GM12878 (cell line): Measurements from ENCODE around the gene EPGN.

Experiments
- ATF2 ChIP-seq: IDR thresholded peaks from 2 replicates; pipeline ENCODE4 v1.6.1; 2012; ENCODE audit warnings: low read length, inconsistent platforms
- ATF3 ChIP-seq: IDR thresholded peaks from 2 replicates; pipeline ENCODE4 v1.6.1; 2011; ENCODE audit warnings: low read depth, mild to moderate bottlenecking, low read length, moderate library complexity, borderline replicate concordance; ENCODE audit errors: extremely low read depth
- CHD2 ChIP-seq: IDR thresholded peaks from 2 replicates; pipeline ENCODE4 v1.6.1; 2011; ENCODE audit warnings: low read depth, low read length, improper control_type of control experiment, borderline replicate concordance
- CREM ChIP-seq: IDR thresholded peaks from 2 replicates; pipeline ENCODE4 v1.6.1; 2014; ENCODE audit warnings: antibody characterized with exemption, low read depth
- CTCF ChIP-seq, 3 experiments: IDR thresholded peaks in 2 of 3; conservative IDR thresholded peaks in 1 of 3; 2 replicates each; pipeline ENCODE4 v1.5.1; 2011; ENCODE audit warnings: low read depth in 3 of 3, low read length in 3 of 3, mild to moderate bottlenecking in 3 of 3, control low read depth in 2 of 3, moderate library complexity in 2 of 3, inconsistent platforms in 1 of 3, mixed read lengths in 1 of 3; ENCODE audit not compliant: control insufficient read depth in 2 of 3, insufficient read depth in 1 of 3; ENCODE audit errors: extremely low read depth in 1 of 3
- EP300 ChIP-seq, 2 experiments: fragments of 150-350 bp in 1 of 2; IDR thresholded peaks; 2 replicates each; pipeline ENCODE4 v1.6.1; 2011 to 2012; ENCODE audit warnings: low read depth in 2 of 2, low read length in 2 of 2, borderline replicate concordance in 1 of 2, improper control_type of control experiment in 1 of 2, inconsistent platforms in 1 of 2; ENCODE audit not compliant: control insufficient read depth in 1 of 2
- FOXM1 ChIP-seq: IDR thresholded peaks from 2 replicates; pipeline ENCODE4 v1.6.1; 2012; ENCODE audit warnings: low read depth, mild to moderate bottlenecking, inconsistent platforms, low read length, moderate library complexity
- HDAC2 ChIP-seq: fragments of 200-600 bp; sonication (generic); IDR thresholded peaks from 2 replicates; pipeline ENCODE4 v1.6.1; 2017
- POLR2A ChIP-seq: IDR thresholded peaks from 2 replicates; pipeline ENCODE4 v1.6.1; 2011; ENCODE audit warnings: low read depth, mild to moderate bottlenecking, low read length
- REST ChIP-seq: IDR thresholded peaks from 2 replicates; pipeline ENCODE4 v1.6.1; 2012; ENCODE audit warnings: mild to moderate bottlenecking, low read depth, low read length
- SIN3A ChIP-seq: IDR thresholded peaks from 2 replicates; pipeline ENCODE4 v1.6.1; 2012; ENCODE audit warnings: low read depth, low read length, improper control_type of control experiment
- TARDBP ChIP-seq: IDR thresholded peaks from 2 replicates; pipeline ENCODE4 v1.6.1; 2016; ENCODE audit warnings: borderline replicate concordance
- ZBTB40 ChIP-seq: fragments of 450-650 bp; IDR thresholded peaks from 2 replicates; pipeline ENCODE4 v1.6.1; 2016; ENCODE audit warnings: mild to moderate bottlenecking, moderate library complexity, borderline replicate concordance

- TF ChIP-seq POLR2A (no peak), REST (no peak), ATF2 (no peak), SIN3A (no peak), TARDBP (no peak), ZBTB40 (no peak), CTCF (IDR thresholded peaks at IDR 0.05 in 2 of 3, conservative IDR thresholded peaks at IDR 0.05 in 1 of 3; ENCODE audit: control insufficient read depth in 2 of 3, extremely low read depth in 1 of 3, insufficient read depth in 1 of 3, low read depth in 3 of 3, low read length in 3 of 3) (no peak), EP300 (IDR thresholded peaks at IDR 0.05; ENCODE audit: borderline replicate concordance in 1 of 2, control insufficient read depth in 1 of 2, low read depth in 2 of 2, low read length in 2 of 2) (no peak), HDAC2 (no peak), FOXM1 (no peak), CHD2 (no peak), ATF3 (no peak), CREM (no peak)
Measured at GRCh38 chr4:74334636-74335035, 26.4 kb downstream of the EPGN start.
